Measurements from ENCODE around the gene SERINC3.

- TF ChIP-seq CTCF (IDR thresholded peaks at IDR 0.05; ENCODE audit: poor library complexity) (no peak), EZH2 (IDR thresholded peaks at IDR 0.05; ENCODE audit: borderline replicate concordance) (no peak), EZH2phosphoT487 (IDR thresholded peaks at IDR 0.05; ENCODE audit: low read depth, severe bottlenecking, unreplicated experiment) (no peak)
Observed at GRCh38 chr20:44543358-44543757, 21.5 kb upstream of the SERINC3 start.
